GM21447 (cell line): ENCODE results near the gene ASAP2.

Experiments
- ATAC-seq: cut with Tn5 transposase; IDR thresholded peaks from one replicate; pipeline ENCODE4 v1.9.1; 2021; ENCODE audit not compliant: unreplicated experiment

Gene ASAP2

DNA sequence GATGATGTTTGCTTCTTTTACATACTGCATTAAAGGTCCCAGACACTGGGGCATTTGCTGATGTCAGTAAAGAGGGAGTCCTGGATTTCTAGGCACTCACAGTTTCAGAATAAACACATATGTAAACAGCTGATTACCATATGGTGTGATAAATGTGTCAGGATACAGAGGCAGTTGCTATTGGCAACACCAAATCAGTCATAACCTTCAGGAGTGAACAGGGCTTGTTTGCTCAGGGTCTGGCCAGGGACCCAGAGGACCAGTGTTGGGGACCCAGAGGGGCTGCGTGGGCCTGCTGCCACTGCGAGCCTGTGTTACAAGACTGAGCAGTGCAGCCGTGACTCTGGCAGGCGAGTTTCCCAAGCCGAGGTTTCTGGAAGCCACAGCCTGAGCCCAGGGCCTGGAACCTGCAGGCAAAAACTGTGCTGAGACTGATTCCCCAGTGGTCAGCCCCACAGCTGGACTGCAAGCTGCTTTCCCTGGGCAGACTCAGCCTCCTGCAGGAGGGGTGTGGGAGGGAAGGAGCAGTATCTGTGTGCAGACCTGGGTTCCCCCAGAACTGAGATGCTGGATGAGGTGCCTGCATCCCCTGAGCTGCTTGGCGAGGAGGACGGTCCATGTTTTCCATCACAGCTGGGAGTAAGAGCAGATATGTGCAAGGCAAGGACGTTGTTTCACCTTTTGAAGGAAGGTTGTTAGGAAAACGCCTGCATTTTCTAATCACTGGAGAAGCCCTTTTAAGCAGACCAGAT lies 23.6 kb downstream of the ASAP2 start:
- ATAC-seq = no peak

DNA sequence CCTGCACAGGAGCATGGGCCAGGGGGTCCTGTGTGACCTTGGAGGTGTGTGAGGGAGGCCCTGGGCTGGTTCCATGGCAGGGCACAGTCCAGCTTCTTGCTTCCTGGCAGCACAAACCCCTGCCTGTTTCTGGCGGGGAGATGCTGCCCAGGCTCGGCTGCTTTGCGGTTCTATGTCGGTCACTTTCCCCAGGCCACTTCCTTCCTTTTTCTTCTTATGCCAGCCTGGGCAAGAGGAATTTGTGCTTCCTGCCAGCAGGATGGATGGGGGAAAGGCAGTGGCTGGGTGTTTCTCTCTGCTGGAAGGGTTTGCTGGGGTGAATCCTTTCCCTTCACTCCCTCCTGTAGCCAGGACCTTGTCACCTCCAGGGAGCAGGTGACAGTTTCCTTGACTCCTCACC lies 24.3 kb downstream of the ASAP2 start:
- no peak for ATAC-seq

DNA sequence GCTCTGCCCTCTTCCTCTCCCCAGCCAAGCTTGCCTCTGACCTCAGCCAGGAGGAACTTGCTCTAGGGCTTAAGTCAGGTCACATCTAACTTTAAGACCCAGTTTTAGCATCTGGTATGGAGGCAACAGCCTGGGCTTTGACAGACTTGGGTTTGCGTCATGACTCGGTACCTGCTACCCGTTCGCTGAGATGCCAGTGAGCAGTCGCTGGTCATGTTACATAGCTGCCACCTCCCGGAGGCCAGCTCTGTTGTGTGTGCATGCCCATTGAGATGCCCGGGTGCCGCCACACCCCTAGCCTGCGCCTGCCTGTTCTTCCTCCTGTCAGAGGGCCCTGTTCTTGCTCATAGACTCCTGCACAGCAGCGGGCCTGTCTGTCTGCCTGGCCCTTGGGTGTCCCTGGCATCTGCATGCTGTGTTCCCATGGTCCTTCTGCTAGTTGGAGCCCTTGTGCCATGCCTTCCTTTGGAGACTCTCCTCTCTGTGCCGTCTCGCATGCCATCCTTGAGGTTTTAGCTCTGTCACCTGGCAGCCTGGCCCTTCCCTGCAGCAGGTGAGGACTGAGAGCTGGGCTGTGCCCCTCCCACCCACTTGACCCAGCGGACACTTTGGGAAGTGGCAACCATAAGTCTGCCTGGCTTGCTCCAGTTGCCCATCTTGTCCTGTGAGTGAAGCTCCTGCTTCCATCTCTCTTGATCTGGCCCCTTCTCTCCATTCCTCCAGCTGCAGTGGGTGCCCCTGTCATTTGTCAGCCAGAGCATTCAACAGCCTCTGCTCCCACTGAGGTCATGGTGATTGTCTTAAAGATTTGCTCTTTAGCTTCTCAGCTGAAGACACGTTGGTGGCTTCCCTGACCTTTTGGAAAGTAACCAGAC lies 24.9 kb downstream of the ASAP2 start:
- ATAC-seq = no peak

DNA sequence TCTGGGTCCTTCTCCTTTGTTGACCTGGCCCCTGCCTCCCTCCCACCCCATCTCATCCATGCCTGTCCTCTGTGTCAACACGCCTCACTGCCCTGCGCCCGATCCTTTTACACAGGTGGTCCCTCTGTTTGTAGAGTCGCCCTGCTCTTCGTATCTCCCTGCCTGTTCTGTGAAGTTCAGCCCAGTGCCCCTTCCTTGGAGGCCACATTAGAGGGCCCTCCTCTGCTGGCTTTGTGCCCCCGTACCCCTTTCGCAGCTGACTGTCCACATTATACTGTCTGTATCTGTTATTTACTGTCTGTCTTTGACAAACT lies 25.5 kb downstream of the ASAP2 start:
- no peak for ATAC-seq

DNA sequence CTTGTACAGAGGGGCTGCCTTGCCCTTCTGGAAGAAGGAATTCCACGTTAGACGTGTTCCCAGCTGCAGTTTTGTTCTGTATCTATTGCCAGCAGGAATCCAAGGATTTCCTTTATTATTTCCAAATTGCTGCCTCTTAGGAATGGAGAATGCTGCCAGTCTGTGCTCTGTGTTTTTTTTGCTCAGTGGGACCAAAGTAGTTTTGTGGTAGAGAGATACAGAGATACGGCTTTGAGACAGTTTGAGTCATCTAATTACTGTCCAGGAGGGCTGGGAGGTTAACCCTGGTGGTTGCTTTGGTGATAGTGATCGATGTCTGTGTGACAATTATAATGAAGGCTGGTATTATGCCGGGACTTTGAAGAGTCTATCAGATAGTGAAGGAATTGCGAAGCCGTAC lies 26.3 kb downstream of the ASAP2 start:
- ATAC-seq = no peak

DNA sequence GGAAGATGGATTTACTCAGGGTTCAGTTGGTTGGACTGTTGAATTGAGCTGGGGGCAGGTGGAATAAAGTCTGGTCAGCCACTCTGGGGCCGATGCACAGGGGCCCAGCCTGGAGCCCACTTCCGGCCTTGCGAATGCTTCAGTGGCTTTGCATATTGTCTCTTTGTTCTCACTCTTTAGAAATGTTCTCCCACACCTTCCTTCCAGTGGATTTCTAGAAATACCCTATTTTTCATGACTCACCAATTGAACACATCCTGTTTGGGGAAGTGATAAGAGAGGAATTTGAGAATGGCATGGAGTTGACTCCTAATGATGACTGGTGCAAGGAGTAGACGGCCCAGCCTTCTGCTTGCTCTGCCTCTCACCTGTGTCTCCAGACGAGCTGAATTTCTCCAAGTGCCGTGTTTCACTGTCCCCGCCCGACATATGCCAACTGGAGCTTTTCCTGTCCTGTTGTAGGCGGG lies 28.1 kb downstream of the ASAP2 start:
- ATAC-seq = no peak

DNA sequence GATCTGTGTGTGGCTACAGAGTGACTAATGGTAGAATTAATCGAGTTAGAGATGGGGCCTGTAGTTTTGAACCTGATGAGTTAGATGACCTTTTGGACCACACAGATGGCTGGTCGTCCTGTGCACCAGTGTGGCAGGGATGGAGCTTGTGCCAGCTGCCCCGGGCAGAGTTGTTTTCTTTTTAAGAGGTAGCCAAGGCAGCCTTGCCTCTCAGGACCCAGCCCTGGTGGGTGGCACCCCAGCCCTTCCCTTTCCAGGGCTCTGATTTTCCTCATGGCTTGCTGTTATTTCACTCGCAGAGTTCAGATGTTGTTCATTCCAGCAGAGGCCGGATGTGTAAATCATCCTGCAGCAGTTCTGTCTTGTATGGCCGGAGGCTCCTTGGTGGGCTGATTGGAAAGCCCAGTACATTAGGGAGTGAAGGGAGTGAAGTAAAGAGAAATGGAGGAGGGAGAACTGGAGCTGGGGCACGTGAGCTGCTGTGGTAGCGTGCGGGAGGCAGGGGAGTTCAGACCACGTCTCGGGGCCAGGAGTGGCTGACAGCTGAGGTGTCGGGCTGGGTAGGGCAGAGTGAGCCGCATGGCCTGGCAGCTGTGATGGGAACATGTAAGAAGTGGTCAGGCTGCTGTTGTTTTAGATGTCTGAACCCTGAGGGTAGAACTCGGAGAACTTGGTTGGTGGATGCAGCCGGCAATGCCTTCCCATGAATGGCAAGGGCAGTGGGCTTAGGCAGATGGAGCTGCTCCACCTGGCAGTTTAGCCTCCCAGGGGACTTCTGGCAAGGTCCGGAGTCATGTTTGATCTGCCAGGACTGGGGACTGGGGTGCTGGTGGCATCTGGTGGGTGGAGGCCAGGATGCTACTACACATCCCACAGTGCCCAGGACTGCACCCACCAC lies 28.8 kb downstream of the ASAP2 start:
- ATAC-seq = no peak

DNA sequence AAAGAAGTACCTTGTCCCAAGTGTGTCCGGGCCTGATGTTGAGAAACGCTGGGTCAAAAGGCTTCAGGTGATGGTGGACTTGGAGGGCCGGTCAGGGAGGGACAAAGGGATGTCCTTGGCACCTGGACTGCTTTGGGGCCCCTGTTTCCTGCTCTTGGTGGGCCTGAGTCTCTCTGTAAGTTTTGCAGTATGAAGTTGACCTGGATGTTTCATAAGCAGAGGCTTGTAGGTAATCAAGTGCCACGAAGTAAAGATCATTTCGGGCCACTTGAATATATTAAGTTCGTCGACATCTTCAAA lies 29.4 kb downstream of the ASAP2 start:
- ATAC-seq = no peak

DNA sequence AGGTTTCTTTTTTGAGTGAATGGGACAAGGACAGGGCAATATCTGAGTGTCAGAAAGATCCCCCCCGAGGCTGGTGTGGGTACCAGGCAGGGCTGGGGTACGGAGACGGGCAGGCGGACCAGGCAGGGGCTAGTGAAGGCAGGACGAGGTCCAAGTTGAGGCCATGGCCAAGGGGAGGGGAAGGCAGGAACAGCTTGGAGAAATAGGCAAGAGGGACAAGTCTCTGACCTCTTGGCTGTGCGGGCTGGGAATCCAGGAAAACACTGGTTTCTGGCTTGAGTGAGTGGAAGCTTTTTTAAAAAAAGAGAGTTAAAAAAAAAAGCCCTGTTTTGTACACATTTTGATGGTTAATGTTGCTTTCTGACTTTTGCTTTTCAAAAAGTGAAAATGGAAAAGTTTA lies 30.3 kb downstream of the ASAP2 start:
- ATAC-seq = no peak

DNA sequence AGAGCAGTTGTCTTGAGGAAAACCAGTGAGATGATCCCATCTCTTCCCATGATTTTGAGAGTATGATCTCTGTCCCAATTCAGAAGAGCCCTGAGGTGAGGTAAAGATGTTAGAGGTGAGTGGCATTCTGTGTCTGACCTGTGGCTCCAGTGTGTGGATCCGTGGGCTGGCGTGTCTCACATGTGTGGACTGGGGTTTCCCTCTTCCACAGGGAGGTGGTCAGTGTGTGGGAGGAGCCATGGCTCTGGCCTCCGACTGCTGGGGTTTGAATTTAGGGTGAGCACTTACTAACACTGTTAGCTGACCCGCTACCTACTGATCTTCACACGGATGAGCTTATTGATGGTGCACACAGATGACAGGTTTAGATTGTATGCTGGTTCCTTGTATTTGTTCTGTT lies 31.2 kb downstream of the ASAP2 start:
- ATAC-seq = no peak

DNA sequence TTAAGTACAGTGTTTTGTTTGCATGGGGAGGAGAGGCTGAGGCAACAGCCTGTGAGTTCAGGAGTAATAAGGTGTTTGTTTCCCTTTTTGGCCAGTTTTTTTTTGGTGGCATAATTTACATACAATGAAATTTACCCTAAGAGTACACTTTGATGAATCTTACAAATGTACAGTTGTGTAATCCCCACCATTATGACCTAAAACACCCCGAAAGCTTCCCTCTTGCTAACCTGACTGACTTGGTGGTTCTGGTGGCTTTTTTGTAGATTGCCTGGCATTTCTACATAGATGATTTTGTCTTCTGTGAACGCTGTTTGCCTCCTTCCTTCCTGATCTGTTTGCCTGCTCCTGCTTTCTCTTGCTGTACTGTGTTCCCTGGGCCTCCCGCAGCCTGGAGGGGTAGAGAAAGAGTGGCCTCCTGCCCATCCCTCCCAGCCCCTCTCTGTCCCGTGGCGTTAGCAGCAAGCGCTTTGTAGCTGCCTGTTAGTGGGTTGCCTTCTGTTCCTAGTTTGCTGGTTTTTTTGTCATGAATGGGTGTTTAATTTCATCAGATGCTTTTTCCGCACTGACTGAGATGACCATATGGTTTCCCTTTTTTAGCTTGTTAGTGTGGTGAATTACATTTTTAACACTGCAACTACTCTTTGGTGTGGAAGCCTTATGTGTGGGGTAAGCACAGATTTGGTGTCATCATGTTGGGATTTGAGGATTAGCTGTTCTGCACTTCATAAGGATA lies 32.1 kb downstream of the ASAP2 start:
- ATAC-seq = no peak

DNA sequence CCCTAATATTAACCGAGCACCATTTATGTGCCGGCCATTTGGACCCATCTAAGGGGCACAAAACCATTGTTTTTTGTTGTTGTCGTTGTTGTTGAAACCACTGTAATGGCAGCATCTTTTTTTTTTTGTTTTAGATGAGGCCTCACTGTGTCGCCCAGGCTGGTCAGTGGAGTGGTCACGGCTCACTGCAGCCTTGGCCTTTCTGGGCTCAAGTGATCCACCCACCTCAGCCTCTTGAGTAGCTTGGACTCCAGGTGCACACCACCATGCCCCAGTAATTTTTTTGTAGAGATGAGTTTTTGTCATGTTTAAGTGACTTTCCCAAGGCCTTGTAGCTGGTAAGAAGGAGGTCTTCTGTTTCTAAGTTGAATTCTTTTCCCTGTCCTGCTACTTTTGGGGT lies 33.0 kb downstream of the ASAP2 start:
- ATAC-seq = no peak

DNA sequence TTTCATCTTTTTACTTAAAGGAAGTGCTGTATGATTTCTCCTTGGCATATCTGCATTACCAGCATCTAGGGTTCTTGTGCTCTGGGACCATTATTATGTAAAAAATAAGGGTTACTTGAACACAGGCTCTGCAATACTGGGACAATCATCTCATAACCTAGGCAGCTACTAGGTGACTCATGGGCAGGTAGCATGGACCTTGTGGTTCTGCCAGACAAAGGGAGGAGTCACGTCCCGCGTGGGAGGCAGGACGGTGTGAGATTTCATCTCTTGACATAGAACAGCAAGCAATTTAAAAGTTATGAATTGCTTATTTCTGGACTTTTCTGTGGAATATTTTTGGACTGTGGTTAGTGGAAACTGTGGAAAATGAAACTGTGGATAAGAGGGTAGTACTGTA lies 34.1 kb downstream of the ASAP2 start:
- ATAC-seq = no peak

DNA sequence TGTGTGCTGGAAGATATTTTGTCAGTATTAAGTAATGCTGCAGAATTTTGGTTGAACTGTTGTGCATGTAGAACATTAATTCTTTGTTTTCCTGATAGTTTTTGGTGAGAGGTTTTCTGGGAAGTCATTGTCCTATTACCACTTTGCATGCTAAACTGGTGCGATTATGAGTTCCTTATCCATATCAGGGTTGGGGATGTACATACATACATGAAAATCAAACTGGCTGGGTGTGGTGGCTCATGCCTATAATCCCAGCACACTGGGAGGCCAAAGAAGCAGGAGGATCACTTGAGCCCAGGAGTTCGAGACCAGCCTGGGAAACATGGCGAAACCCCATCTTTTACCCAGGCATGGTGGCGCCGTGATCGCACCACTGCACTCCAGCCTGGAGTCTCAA lies 34.6 kb downstream of the ASAP2 start:
- ATAC-seq = no peak

DNA sequence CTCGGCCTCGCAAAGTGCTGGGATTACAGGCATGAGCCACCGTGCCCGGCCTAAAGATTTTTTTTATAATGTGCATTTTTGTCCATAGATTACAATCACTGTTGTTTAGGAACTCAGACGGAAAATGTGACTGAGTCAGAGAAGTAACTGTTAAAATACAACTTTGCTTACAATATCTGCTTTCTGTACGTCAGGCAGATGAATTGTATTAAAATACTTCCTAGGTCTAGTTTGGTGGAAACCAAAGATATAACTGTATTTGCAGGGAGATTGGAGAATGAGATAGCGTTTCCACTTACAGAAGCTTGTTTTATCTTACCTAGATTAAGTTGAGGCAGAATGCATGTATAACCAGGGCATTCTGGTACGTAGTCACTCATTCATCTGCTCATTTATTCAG lies 36.7 kb downstream of the ASAP2 start:
- no peak for ATAC-seq

DNA sequence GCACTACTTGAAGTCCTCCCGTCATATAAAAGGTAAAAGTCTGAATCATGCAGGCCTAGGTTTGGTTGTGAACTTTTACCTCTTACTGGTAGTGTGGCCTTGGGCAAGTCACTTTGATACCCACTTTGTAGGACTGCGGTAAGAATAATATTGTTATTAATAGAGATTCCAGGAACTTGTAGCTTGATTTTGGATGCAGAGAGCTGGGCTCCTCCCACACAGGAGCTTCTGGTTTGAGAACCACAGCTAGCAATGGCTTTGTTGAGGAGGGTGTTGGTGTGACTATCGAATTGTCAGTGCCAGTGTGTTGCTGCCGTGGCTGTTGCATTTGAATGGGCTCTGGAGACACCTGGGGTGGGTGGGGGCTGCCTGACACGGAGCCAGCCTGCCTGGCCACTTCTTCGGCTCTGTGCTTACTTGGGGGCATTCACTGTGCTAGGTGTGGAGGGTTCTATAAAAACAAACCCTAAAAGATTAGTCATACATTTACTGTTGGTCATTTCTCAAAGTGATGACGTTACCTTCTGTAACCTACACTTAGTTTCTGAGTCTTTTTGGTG lies 38.5 kb downstream of the ASAP2 start:
- ATAC-seq = no peak

DNA sequence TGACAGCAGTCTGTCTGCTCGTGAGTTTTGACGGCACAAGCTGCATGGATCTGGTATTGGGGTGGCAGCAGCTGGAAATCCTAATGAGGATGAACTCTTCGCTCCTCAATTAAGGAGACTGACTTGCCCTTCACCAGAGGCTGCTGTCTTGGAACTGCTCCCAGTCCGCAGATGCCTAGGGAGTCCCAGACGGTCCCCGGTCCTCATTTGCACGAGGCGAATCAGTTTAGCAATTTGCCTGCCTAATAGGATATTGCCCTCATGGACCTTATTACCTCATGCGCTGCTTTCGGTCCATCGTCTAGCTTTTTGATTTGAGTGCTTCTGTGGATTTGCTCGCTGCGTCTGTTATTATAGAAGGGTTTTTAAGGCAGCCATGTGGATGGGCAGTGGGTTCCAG lies 40.6 kb downstream of the ASAP2 start:
- ATAC-seq = no peak

DNA sequence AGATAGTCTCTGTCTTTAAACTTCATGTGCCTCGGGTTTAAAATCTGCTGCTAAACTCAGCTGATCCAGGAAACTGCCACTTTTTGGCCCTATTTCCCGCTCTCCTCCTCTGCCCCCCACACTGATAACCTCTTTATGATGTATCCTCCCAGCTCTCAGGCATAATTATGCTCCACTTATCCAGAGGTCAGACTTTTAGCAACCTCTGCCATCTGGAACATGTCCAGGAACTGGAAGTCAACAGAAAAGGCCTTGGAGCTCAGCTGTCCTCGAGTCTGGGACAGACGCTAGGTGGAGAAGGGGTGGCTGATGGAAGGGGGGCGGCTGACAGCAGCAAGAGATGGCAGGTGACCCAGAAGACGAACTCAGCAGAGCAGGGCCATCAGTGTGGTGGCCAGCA lies 41.2 kb downstream of the ASAP2 start:
- no peak for ATAC-seq

DNA sequence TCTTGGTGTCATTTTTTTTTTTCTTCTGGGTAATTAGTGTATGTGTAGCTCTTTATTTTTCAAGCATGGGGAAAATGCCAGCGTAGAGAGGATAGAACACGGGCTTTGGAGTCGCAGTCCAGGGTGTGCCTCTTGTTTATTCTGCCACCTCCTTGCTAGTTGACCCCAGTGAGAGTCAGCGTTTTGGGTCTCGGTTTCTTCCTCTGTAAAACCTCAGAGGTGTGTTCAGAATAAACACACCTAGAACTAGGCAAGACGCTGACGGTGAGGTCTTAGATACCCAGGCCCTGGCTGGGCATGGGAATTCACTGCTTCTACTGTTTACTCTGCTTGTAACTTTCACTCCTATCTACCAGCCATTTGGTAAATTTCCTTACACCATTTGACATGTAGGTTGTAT lies 41.8 kb downstream of the ASAP2 start:
- no peak for ATAC-seq

DNA sequence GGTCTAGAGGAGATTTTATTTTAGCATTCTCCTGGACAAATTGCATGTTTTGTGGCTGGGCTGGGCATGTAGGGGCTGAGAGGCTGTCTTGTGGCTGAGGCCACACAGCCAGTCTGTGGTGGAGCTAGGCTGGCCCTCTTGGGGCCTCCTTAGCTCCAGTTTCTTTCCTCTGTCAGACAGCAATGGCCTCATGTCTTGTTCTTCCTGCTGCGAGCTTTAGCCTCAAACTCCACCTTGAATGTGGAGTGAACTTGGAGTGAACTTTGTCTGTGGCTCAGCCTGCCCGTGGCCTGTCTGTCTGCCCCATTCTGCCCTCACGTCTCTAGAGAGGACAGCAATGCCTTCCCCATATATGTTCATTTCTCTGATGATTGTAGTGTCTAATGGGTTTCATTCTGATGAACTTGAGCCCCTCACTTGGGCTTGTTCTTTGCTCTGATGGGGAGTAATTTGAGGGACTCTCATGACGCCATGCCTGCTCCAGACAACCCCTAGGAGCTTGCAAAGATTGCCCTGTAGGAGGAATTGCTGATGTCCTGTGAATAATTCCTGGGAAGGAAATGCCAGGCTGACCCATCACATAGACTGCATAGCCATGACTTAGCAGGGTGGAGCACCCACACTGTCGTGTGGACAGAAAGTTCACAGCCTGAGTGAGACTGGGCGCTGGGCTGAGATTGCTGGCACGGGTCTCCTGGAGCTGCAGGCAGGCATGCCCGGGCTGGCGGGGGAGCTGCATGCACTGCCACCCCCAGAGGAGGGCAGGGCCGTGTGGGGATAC lies 42.6 kb downstream of the ASAP2 start:
- ATAC-seq = no peak
